Heart right ventricle (tissue), 16 donors: ENCODE measurements around the gene ZNF878. TPM values are rescaled to one million over a fixed set of nuclear protein-coding genes. Genes with fewer than 3 reads are reported as not detected.
A peak's percentile ranks its signal among the peaks of the same experiment; 100 is the strongest.

ENCODE experiments used
- ATAC-seq, 8 donors: fragments of 200-7000 bp; cut with Tn5 transposase; one replicate each; pipeline ENCODE4 v1.9.1; 2020; ENCODE audit warnings: mild to moderate bottlenecking in 8 of 8, moderate library complexity in 8 of 8, moderate number of reproducible peaks in 1 of 8
- DNase-seq, 2 donors: peaks; one replicate each; pipeline ENCODE4 v3.0.0-alpha.2; 2020
- H3K27ac ChIP-seq, 10 donors: fragments of 200-600 bp; sonication (generic) in 2 of 10; one replicate each; pipeline versions ENCODE4 v1.5.0 to v1.8.0; 2020 to 2022; ENCODE audit warnings: mild to moderate bottlenecking in 3 of 10
- H3K27me3 ChIP-seq, 7 donors: fragments of 200-600 bp; one replicate each; pipeline ENCODE4 v1.8.0; 2021 to 2022; ENCODE audit warnings: mild to moderate bottlenecking in 2 of 7
- H3K36me3 ChIP-seq, 9 donors: fragments of 200-600 bp; sonication (generic) in 1 of 9; one replicate each; pipeline versions ENCODE4 v1.5.0 to v1.8.0; 2020 to 2022; ENCODE audit warnings: mild to moderate bottlenecking in 2 of 9
- H3K4me1 ChIP-seq, 9 donors: fragments of 200-600 bp; sonication (generic) in 1 of 9; one replicate each; pipeline versions ENCODE4 v1.5.0 to v1.8.0; 2020 to 2022; ENCODE audit warnings: mild to moderate bottlenecking in 4 of 9
- H3K4me3 ChIP-seq, 10 donors: fragments of 200-600 bp; sonication (generic) in 2 of 10; one replicate each; pipeline versions ENCODE4 v1.5.0 to v1.8.0; 2020 to 2022; ENCODE audit warnings: mild to moderate bottlenecking in 7 of 10, moderate library complexity in 2 of 10
- H3K9me3 ChIP-seq, 11 donors: fragments of 200-600 bp in 10 of 11; sonication (generic) in 2 of 11; one replicate each; pipeline versions ENCODE4 v1.5.0 to v1.8.0; 2013 to 2022; ENCODE audit warnings: mild to moderate bottlenecking in 2 of 11, control low read depth in 1 of 11, moderate library complexity in 1 of 11
- WGBS, 2 donors: extraction: QIAGEN DNeasy Blood & Tissue Kit; methylation state at CpG; one replicate each; pipeline ENCODE4 v1.1.7; 2013; ENCODE audit warnings: inconsistent platforms in 1 of 2; 5-methylcytosine and 5-hydroxymethylcytosine counted together
- intact Hi-C, 10 donors: fragments of 100-400 bp; cut with DNase I; formaldehyde crosslinking; loops; one replicate each; pipeline versions ENCODE4 v1.11.1 to v1.14.2; 2022
- polyA plus RNA-seq, 2 donors: library from polyadenylated mRNA; stranded (reverse); fragments of 200-250 nt; gene quantifications; one replicate each; pipeline ENCODE4 v1.2.3, GENCODE V29; 2013
- total RNA-seq, 10 donors: library from RNA; stranded (reverse); fragmentation: NEBNext Ultra II Directional in 3 of 10; extraction: Animal tissue kit (Norgen Biotek cat#: 25700) in 3 of 10; gene quantifications; one replicate each; pipeline versions ENCODE4 v1.2.1 to v1.2.4, GENCODE V29; 2021 to 2023
- TF ChIP-seq, protein P1 (sequence below), 9 donors: fragments of 200-600 bp; sonication (generic) in 2 of 9; IDR thresholded peaks; one replicate each; pipeline versions ENCODE4 v1.5.0 to v1.8.0; 2021 to 2022; ENCODE audit warnings: antibody characterized with exemption in 9 of 9, mild to moderate bottlenecking in 5 of 9, moderate library complexity in 1 of 9
- donor health status: Arrhythmogenic right ventricular cardiomyopathy.
- donor health status: ischemic (EF 13 %, LVEDD 7.1; RV severe dilation, severe dysfunction).
- donor health status: healthy with polysubstance abuse.
- donor health status: DM: no; HTN: yes; CAD: no.
- donor health status: DM: no; HTN: no; CAD: no.
- donor health status: ischemic (EF 25% LVEDD 6.9; RV normal size, moderate dysfunction).
- donor health status: ischemic (EF 25% LVEDD 5.7; RV mildly dilated, moderate dysfunction).
- donor health status: healthy.
- donor health status: DM: yes; HTN: yes; CAD: no.
- donor health status: Ischemic cardiomyopathy.
- donor health status: ischemic (EF 35%, LVEDD 5.7; RV mildly dilated, moderate dysfunction).
- donor health status: nonischemic (EF 11% LVEDD 7.7; RV severe dilation, severe dysfunction).
- donor health status: DM: yes; HTN: yes; CAD: no.
- donor health status: PGD.
- donor health status: ischemic (EF 29% LVEDD 5.4; RV normal size, mild dysfunction).
- donor health status: nonischemic (EF 23%, LVEDD 6.1; RV moderate dilation, normal function).

ZNF878 gene
- total and polyA plus RNA-seq, 12 donors, result 0.13 to 0.51 (median 0.34) TPM; not detected in 4

DNA sequence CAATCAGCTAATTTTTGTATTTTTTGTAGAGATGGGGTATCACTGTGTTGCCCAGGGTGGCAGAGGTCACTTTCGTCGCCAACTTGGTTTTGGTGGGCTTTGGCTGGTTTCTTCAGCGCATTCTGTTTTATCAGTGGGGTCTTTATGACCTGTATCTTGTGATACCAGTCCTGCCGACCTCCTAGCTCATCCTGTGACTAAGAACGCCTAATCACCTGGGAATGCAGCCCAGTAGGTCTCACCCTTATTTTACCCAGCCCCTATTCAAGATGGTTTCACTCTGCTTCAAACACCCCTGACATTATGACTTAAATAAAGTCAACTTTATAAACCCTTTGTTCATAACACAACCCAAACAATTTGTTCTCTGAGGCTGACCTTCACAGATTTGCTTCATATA is 3.0 kb upstream of the ZNF878 start:
- TF ChIP-seq, protein P1, sequence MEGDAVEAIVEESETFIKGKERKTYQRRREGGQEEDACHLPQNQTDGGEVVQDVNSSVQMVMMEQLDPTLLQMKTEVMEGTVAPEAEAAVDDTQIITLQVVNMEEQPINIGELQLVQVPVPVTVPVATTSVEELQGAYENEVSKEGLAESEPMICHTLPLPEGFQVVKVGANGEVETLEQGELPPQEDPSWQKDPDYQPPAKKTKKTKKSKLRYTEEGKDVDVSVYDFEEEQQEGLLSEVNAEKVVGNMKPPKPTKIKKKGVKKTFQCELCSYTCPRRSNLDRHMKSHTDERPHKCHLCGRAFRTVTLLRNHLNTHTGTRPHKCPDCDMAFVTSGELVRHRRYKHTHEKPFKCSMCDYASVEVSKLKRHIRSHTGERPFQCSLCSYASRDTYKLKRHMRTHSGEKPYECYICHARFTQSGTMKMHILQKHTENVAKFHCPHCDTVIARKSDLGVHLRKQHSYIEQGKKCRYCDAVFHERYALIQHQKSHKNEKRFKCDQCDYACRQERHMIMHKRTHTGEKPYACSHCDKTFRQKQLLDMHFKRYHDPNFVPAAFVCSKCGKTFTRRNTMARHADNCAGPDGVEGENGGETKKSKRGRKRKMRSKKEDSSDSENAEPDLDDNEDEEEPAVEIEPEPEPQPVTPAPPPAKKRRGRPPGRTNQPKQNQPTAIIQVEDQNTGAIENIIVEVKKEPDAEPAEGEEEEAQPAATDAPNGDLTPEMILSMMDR (IDR thresholded peaks at IDR 0.05), result no peak
- 81 to 83% methylated on average over 5 of the region's 5 CpGs for WGBS, 2 donors
- intact Hi-C loops, result loop anchor here in 2 of 10 donors (10.0 kb wide), 2 partner anchors 89 to 91 kb away; partner anchors contain the start of genes ZNF20 (in 1 of the 2) and ZNF763 (in 1 of the 2)

DNA sequence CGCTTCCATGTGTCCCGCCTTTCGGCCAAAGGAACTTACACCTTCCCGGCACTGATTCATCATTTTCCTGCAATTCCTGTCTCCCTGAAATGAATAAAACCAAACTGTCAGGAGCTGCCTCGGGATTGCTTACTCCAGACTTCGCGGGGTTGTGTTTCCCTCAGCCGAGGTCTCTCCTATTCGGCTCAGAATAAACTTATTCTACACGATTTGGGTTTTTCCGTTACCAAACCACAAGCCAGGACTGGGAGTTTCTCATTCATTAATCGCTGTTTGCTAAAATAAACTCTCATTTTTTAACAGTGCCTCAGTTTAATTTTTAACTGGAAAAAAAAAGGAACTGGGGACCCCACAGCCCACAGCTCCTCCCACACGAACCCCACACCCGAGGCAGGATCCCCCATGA is 667 bp downstream of the ZNF878 start:
- Histone ChIP-seq H3K27ac (peak overlapping the region in 8 of 10 donors; percentile 54 to 76 (median 72)), H3K36me3 (no peaks in the 10 kb centered on the region), H3K27me3 (peaks cover 0 to 4% (median 0%) of the 10 kb centered on the region in 7 donors), H3K4me1 (peaks cover 0 to 17% (median 11%) of the 10 kb centered on the region in 9 donors), H3K9me3 (peaks cover 0 to 11% (median 0%) of the 10 kb centered on the region in 11 donors), H3K4me3 (peak overlapping the region; percentile 44 to 85 (median 68))
- DNase-seq (no peak), ATAC-seq (no peak)
- TF ChIP-seq, protein P1 (IDR thresholded peaks at IDR 0.05), result no peak
- WGBS, 2 donors, result 0 to 1% methylated on average over 14 of the region's 14 CpGs
- intact Hi-C loops, result loop anchor here in 3 of 10 donors (2.0 to 10.0 kb wide), 3 partner anchors 17 to 93 kb away; partner anchors contain the start of genes ZNF20 (in 1 of the 3), ZNF433 (in 1 of the 3) and ZNF763 (in 1 of the 3)

More for the DNA sequence above, 3.0 kb upstream of the ZNF878 start:
- no peak for ATAC-seq
- H3K4me1 ChIP-seq, result peaks cover 0 to 24% (median 19%) of the 10 kb centered on the region in 9 donors
- peaks cover 0 to 4% (median 0%) of the 10 kb centered on the region in 7 donors for H3K27me3 ChIP-seq
- no peaks in the 10 kb centered on the region for H3K9me3 ChIP-seq
- no peak for DNase-seq
- no peak overlapping the region for H3K4me3 ChIP-seq
- no peak overlapping the region for H3K27ac ChIP-seq
- H3K36me3 ChIP-seq, result no peaks in the 10 kb centered on the region

DNA sequence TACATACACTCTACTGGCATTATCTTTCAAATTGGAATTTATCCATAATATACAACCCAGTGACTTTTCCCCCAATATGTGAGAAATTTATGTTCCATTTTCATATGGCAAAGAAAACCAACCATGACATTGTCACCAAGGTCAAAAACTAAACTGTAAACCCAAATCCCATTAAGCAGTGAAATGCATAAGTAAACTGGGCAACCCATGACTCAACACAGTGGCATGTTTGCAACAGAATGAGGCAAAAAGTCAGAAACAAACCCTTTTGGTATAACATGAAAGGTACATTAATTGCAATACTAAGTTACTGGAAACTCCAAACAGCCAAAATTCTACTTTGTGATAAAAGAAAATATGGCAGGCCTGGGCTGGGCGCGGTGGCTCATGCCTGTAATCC is 4.9 kb downstream of the ZNF878 start:
- intact Hi-C loops, result no loop called here
- H3K4me1 ChIP-seq, result peaks cover 0 to 15% (median 6%) of the 10 kb centered on the region in 9 donors
- TF ChIP-seq, protein P1 (IDR thresholded peaks at IDR 0.05), result no peak
- H3K36me3 ChIP-seq, result peaks cover 0 to 23% (median 0%) of the 10 kb centered on the region in 9 donors
- H3K9me3 ChIP-seq, result peaks cover 0 to 53% (median 23%) of the 10 kb centered on the region in 11 donors
- H3K4me3 ChIP-seq, result no peak overlapping the region
- no peaks in the 10 kb centered on the region for H3K27me3 ChIP-seq
- DNase-seq (no peak), ATAC-seq (no peak)
- no peak overlapping the region for H3K27ac ChIP-seq
- WGBS, 2 donors, result 94 to 98% methylated on average over 2 of the region's 2 CpGs

DNA sequence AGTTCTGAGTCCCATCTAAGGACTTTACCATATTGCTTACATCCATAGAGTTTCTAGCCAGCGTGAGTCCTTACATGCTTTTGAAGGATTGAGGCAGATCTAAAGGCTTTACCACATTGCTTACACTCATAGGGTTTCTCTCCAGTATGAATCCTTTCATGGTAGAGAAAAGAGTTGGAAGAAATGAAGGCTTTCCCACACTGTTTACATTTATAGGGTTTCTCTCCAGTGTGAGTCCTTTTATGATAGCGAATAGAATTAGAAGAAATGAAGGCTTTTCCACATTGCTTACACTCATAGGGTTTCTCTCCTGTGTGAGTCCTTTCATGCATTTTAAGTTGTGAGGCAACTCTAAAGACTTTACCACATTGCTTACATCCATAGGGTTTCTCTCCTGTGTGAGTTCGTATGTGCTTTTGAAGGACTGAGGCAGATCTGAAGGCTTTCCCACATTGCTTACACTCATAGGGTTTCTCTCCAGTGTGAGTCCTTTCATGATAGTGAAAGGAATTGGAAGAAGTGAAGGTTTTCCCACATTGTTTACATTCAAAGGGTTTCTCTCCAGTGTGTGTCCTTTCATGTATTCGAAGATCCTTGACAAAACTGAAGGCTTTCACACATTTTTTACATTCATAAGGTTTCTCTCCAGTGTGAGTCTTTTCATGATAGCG is 8.9 kb downstream of the ZNF878 start:
- TF ChIP-seq, protein P1 (IDR thresholded peaks at IDR 0.05), result no peak
- peaks cover 0 to 80% (median 28%) of the 10 kb centered on the region in 11 donors for H3K9me3 ChIP-seq
- peaks cover 0 to 23% (median 0%) of the 10 kb centered on the region in 9 donors for H3K36me3 ChIP-seq
- no peaks in the 10 kb centered on the region for H3K4me1 ChIP-seq
- H3K27ac ChIP-seq, result no peak overlapping the region
- intact Hi-C loops, result no loop called here
- DNase-seq (no peak), ATAC-seq (no peak)
- H3K27me3 ChIP-seq, result no peaks in the 10 kb centered on the region
- WGBS, 2 donors, result 94 to 96% methylated on average over 5 of the region's 5 CpGs
- no peak overlapping the region for H3K4me3 ChIP-seq
